HepG2 (cell line): ENCODE measurements around the gene COQ7. TPM values are rescaled to one million over a fixed set of nuclear protein-coding genes. Genes with fewer than 3 reads are reported as not detected.

Experiments
- ATAC-seq: fragments of 200-7000 bp; cut with Tn5 transposase; 3 replicates; pipeline ENCODE4 v1.9.1; 2020; ENCODE audit warnings: mild to moderate bottlenecking, moderate library complexity
- BruUV-seq: library from RNA; stranded (reverse); fragments of 400-500 nt; replicated peaks from 2 replicates; lab custom pipeline; 2021; lab: Mats Ljungman, UMichigan
- CTCF ChIA-PET: fragments of 300-600 bp; formaldehyde crosslinking; extraction: SDS; loops from one replicate; lab custom pipeline; 2021; ENCODE audit warnings: low total read pairs, inconsistent platforms, low intra/inter-chr PET ratio; lab: Yijun Ruan, JAX
- POLR2A ChIA-PET: fragments of 350-600 bp; sonication (Branson Sonifier 250); formaldehyde crosslinking; loops from one replicate; lab custom pipeline; 2020; ENCODE audit warnings: antibody characterized with exemption, inconsistent platforms; lab: Yijun Ruan, JAX
- DNase-seq: peaks from one replicate; pipeline ENCODE4 v3.0.0-alpha.2; 2015; ENCODE audit warnings: low spot score
- FAIRE-seq: peaks from 3 replicates; lab custom pipeline; 2011; peaks lifted over from hg19 to GRCh38; lab: Jason Lieb, UNC
- H2AFZ ChIP-seq: one replicate; pipeline ENCODE4 v1.6.1; 2011; ENCODE audit warnings: low read length, inconsistent platforms
- H3K27ac ChIP-seq: fragments of 300-600 bp; 3 replicates; pipeline ENCODE4 v1.8.0; 2011; ENCODE audit warnings: mixed run types, mild to moderate bottlenecking, mixed read lengths, low read length, inconsistent platforms; ENCODE audit not compliant: insufficient read depth; ENCODE audit errors: extremely low read length
- H3K27me3 ChIP-seq, 2 experiments: fragments of 200-600 bp in 1 of 2; 2 replicates in 1 of 2; 3 replicates in 1 of 2; pipeline versions ENCODE4 v1.6.0 to v1.8.0; 2011; ENCODE audit warnings: low read length in 2 of 2, mild to moderate bottlenecking in 2 of 2, moderate library complexity in 2 of 2, inconsistent platforms in 1 of 2; ENCODE audit not compliant: insufficient read depth in 2 of 2, control insufficient read depth in 1 of 2
- H3K36me3 ChIP-seq, 2 experiments: fragments of 200-600 bp in 1 of 2; replicated peaks in 1 of 2; 2 replicates in 1 of 2; 3 replicates in 1 of 2; pipeline versions ENCODE4 v1.5.1 to v1.8.0; 2011; ENCODE audit warnings: low read length in 2 of 2, inconsistent platforms in 1 of 2; ENCODE audit not compliant: insufficient read depth in 2 of 2, control insufficient read depth in 1 of 2
- H3K4me1 ChIP-seq: 2 replicates; pipeline ENCODE4 v1.5.1; 2012; ENCODE audit warnings: low read length, inconsistent platforms; ENCODE audit not compliant: insufficient read depth
- H3K4me2 ChIP-seq: 2 replicates; pipeline ENCODE4 v1.6.0; 2011; ENCODE audit warnings: low read depth, low read length, inconsistent platforms
- H3K4me3 ChIP-seq, 3 experiments: fragments of 200-600 bp in 1 of 3; sonication (generic), shearing (Covaris generic) in 1 of 3; replicated peaks in 1 of 3; 2 replicates each; pipeline ENCODE4 v1.5.1; 2011 to 2016; ENCODE audit warnings: low read length in 3 of 3, inconsistent platforms in 2 of 3, low read depth in 2 of 3, mild to moderate bottlenecking in 2 of 3, control low read depth in 1 of 3, mixed read lengths in 1 of 3; ENCODE audit not compliant: insufficient read depth in 1 of 3
- H3K79me2 ChIP-seq: one replicate; pipeline ENCODE4 v1.6.1; 2011; ENCODE audit warnings: low read length, inconsistent platforms; ENCODE audit not compliant: insufficient read depth
- H3K9ac ChIP-seq: 2 replicates; pipeline ENCODE4 v1.6.0; 2011; ENCODE audit warnings: mild to moderate bottlenecking, low read depth, low read length, inconsistent platforms; ENCODE audit not compliant: insufficient read depth
- H3K9me3 ChIP-seq: 2 replicates; pipeline ENCODE4 v1.5.1; 2012; ENCODE audit warnings: mild to moderate bottlenecking, low read length
- H4K20me1 ChIP-seq: 2 replicates; pipeline ENCODE4 v1.6.0; 2011; ENCODE audit warnings: inconsistent platforms, mild to moderate bottlenecking, low read length, moderate library complexity; ENCODE audit not compliant: insufficient read depth
- CHCHD3 ChIP-seq: sonication (generic); formaldehyde crosslinking; IDR thresholded peaks from 2 replicates; pipeline ENCODE4 v1.8.0; 2022; ENCODE audit warnings: mild to moderate bottlenecking, missing genetic modification reagents, moderate library complexity
- ETV5 ChIP-seq: IDR thresholded peaks from 2 replicates; pipeline ENCODE4 v1.6.1; 2018; ENCODE audit warnings: missing biosample characterization, missing genetic modification reagents, inconsistent platforms, borderline replicate concordance
- ISX ChIP-seq: sonication (generic); formaldehyde crosslinking; conservative IDR thresholded peaks from 2 replicates; pipeline ENCODE4 v1.5.0; 2020; ENCODE audit warnings: missing genetic modification reagents
- SAFB2 ChIP-seq: sonication (generic); formaldehyde crosslinking; IDR thresholded peaks from 2 replicates; pipeline ENCODE4 v1.5.1; 2020; ENCODE audit warnings: missing genetic modification reagents, low read depth, mild to moderate bottlenecking, borderline replicate concordance
- TGIF2 ChIP-seq: IDR thresholded peaks from 2 replicates; pipeline ENCODE4 v1.6.1; 2016; ENCODE audit warnings: control low read depth, missing compliant biosample characterization
- ZNF136 ChIP-seq: sonication (generic); formaldehyde crosslinking; IDR thresholded peaks from 2 replicates; pipeline ENCODE4 v1.8.1; 2022; ENCODE audit warnings: low read depth, mild to moderate bottlenecking, moderate library complexity, missing genetic modification reagents
- ZNF607 ChIP-seq: sonication (generic); formaldehyde crosslinking; IDR thresholded peaks from 2 replicates; pipeline ENCODE4 v1.5.1; 2020; ENCODE audit warnings: missing genetic modification reagents, mild to moderate bottlenecking, borderline replicate concordance
- WGBS: methylation state at CpG from one replicate; pipeline ENCODE4 v1.1.6; 2017; ENCODE audit warnings: low lambda C conversion rate; 5-methylcytosine and 5-hydroxymethylcytosine counted together
- in situ Hi-C: cut with HindIII; loops from 2 replicates; pipeline ENCODE4 v1.10.0; 2017; ENCODE audit warnings: low pct_unique_long_range_greater_than_20kb; ENCODE audit not compliant: extremely low pct_ligation_motif_present
- intact Hi-C: fragments of 100-400 bp; cut with micrococcal nuclease; formaldehyde crosslinking; loops from one replicate; pipeline ENCODE4 v1.10.0; 2022; ENCODE audit not compliant: unreplicated experiment
- polyA plus RNA-seq, 8 experiments: library from polyadenylated mRNA; depleted of rRNA in 3 of 8; stranded (reverse) in 7 of 8; unstranded in 1 of 8; fragments of >200 nt; fragmentation: Illumina TruSeq in 4 of 8; extraction: Trizol in 4 of 8; gene quantifications; 2 replicates each; pipeline versions ENCODE4 v1.2.1 to v1.2.3, GENCODE V29; 2011 to 2016; ENCODE audit warnings: low read depth in 4 of 8, missing spikeins in 1 of 8, mixed read lengths in 1 of 8; ENCODE audit not compliant: insufficient read depth in 1 of 8
- total RNA-seq, 5 experiments: library from RNA; depleted of rRNA; stranded (reverse); fragments of >200 nt; fragmentation: Illumina TruSeq; extraction: Trizol; gene quantifications; 2 replicates each; pipeline ENCODE4 v1.2.3, GENCODE V29; 2016; ENCODE audit warnings: low read depth in 1 of 5
- TF ChIP-seq, protein P1 (sequence below): fragments of 450-650 bp; IDR thresholded peaks from 2 replicates; pipeline ENCODE4 v1.6.1; 2016
- TF ChIP-seq, protein P2 (sequence below): sonication (generic); formaldehyde crosslinking; conservative IDR thresholded peaks from 2 replicates; pipeline ENCODE4 v1.4.0; 2020; ENCODE audit warnings: missing genetic modification reagents

The COQ7 gene
- total and polyA plus RNA-seq, 2 of the 13 experiments (the other 11 are each of a cell fraction or from before 2014, with no cell fraction given), result 20.1 to 45.7 TPM

DNA sequence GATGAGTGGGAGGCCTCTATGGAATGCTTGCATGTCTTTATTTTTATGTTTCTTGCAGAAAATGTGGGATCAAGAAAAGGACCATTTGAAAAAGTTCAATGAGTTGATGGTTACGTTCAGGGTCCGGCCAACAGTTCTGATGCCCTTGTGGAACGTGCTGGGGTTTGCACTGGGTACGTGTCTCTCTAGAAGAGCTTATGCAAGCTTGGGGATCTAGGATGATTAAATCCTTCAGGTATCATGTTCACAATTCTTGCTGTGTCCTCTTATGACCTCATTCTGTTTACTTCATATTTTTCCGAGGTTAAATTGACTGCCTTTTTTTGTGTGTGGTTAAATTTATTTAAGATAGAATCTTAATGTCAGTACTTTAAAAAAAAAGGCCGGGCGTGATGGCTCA is 6.4 kb downstream of the COQ7 start:
- no TSS peak for BruUV-seq
- FAIRE-seq, result no peak
- no peak overlapping the region for H3K4me2 ChIP-seq
- H3K4me1 ChIP-seq, result peaks cover 10% of the 10 kb centered on the region
- ChIA-PET CTCF (interaction anchor here (6.5 kb wide), 1 partner anchor 92 kb away, joined by 172 read pairs; the partner anchor contains the start of gene TMC7), POLR2A (interaction anchor here (1.4 kb wide), 1 partner anchor 35 kb away, joined by 3 read pairs; no protein-coding TSS in a partner anchor)
- TF ChIP-seq CHCHD3 (no peak), ISX (CRISPR knock-in tag) (no peak), SAFB2 (CRISPR knock-in tag) (no peak), TGIF2 (CRISPR knock-in tag) (no peak), ETV5 (no peak), ZNF607 (no peak), ZNF136 (no peak)
- TF ChIP-seq, protein P1, sequence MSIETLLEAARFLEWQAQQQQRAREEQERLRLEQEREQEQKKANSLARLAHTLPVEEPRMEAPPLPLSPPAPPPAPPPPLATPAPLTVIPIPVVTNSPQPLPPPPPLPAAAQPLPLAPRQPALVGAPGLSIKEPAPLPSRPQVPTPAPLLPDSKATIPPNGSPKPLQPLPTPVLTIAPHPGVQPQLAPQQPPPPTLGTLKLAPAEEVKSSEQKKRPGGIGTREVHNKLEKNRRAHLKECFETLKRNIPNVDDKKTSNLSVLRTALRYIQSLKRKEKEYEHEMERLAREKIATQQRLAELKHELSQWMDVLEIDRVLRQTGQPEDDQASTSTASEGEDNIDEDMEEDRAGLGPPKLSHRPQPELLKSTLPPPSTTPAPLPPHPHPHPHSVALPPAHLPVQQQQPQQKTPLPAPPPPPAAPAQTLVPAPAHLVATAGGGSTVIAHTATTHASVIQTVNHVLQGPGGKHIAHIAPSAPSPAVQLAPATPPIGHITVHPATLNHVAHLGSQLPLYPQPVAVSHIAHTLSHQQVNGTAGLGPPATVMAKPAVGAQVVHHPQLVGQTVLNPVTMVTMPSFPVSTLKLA, result no peak
- TF ChIP-seq, protein P2, sequence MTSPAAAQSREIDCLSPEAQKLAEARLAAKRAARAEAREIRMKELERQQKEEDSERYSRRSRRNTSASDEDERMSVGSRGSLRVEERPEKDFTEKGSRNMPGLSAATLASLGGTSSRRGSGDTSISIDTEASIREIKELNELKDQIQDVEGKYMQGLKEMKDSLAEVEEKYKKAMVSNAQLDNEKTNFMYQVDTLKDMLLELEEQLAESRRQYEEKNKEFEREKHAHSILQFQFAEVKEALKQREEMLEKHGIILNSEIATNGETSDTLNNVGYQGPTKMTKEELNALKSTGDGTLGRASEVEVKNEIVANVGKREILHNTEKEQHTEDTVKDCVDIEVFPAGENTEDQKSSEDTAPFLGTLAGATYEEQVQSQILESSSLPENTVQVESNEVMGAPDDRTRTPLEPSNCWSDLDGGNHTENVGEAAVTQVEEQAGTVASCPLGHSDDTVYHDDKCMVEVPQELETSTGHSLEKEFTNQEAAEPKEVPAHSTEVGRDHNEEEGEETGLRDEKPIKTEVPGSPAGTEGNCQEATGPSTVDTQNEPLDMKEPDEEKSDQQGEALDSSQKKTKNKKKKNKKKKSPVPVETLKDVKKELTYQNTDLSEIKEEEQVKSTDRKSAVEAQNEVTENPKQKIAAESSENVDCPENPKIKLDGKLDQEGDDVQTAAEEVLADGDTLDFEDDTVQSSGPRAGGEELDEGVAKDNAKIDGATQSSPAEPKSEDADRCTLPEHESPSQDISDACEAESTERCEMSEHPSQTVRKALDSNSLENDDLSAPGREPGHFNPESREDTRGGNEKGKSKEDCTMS (CRISPR knock-in tag), result no peak
- in situ Hi-C loops, result loop anchor here (5.0 kb wide), 1 partner anchor 92 kb away; the partner anchor contains the start of gene TMC7
- intact Hi-C loops, result no loop called here
- H3K27ac ChIP-seq, result no peak overlapping the region
- ATAC-seq, result no peak
- no peaks in the 10 kb centered on the region for H3K9me3 ChIP-seq
- peaks cover 3% of the 10 kb centered on the region for H3K79me2 ChIP-seq
- no peaks in the 10 kb centered on the region for H4K20me1 ChIP-seq
- no peak for DNase-seq
- no peak overlapping the region for H3K9ac ChIP-seq
- no peak overlapping the region for H2AFZ ChIP-seq
- no peak overlapping the region for H3K4me3 ChIP-seq
- peaks cover 25 to 47% of the 10 kb centered on the region in 2 experiments for H3K36me3 ChIP-seq
- 83% methylated on average over 7 of the region's 7 CpGs for WGBS
- no peaks in the 10 kb centered on the region for H3K27me3 ChIP-seq
